Activated B cell treated with CpG ODN at 0.5 μM for 24 hours (primary cell): ENCODE data around the gene FOXJ1. TPM values are rescaled to one million over a fixed set of nuclear protein-coding genes. Genes with fewer than 3 reads are reported as not detected.
"Not testable (repeated sequence)": the region's sequence is repeated elsewhere in the genome, so short reads cannot be mapped to it uniquely, and the experiment has no call there.

ENCODE experiments used
- ATAC-seq: fragments of 200-7000 bp; cut with Tn5 transposase; one replicate; pipeline ENCODE4 v1.10.0; 2021; ENCODE audit warnings: low read depth, mild to moderate bottlenecking, moderate library complexity
- CTCF ChIA-PET: fragments of 350-600 bp; sonication (Branson Sonifier 250); formaldehyde crosslinking; loops from one replicate; lab custom pipeline; 2021; ENCODE audit warnings: antibody characterized with exemption; lab: Charles Lee
- POLR2A ChIA-PET: fragments of 350-600 bp; sonication (Branson Sonifier 250); formaldehyde crosslinking; loops from one replicate; lab custom pipeline; 2021; ENCODE audit warnings: antibody characterized with exemption; lab: Charles Lee
- DNase-seq: peaks from one replicate; pipeline ENCODE4 v3.0.0; 2022
- H3K27ac Mint-ChIP-seq: one replicate; pipeline ENCODE4 v1.8.0; 2020; ENCODE audit warnings: mixed read lengths
- H3K27me3 Mint-ChIP-seq: one replicate; pipeline ENCODE4 v1.8.0; 2021; ENCODE audit warnings: mixed read lengths
- H3K36me3 Mint-ChIP-seq: one replicate; pipeline ENCODE4 v1.8.0; 2021; ENCODE audit warnings: low read depth, mixed read lengths
- H3K4me1 Mint-ChIP-seq: one replicate; pipeline ENCODE4 v1.8.0; 2021; ENCODE audit warnings: mixed read lengths
- H3K4me3 Mint-ChIP-seq: one replicate; pipeline ENCODE4 v1.8.0; 2020; ENCODE audit warnings: mild to moderate bottlenecking, mixed read lengths
- H3K9me3 Mint-ChIP-seq: one replicate; pipeline ENCODE4 v1.8.0; 2020; ENCODE audit warnings: mixed read lengths
- CTCF ChIP-seq: fragments of 200-600 bp; IDR thresholded peaks from one replicate; pipeline ENCODE4 v1.8.0; 2022; ENCODE audit warnings: antibody characterized with exemption, mild to moderate bottlenecking
- intact Hi-C: fragments of 100-400 bp; cut with micrococcal nuclease; formaldehyde crosslinking; loops from one replicate; pipeline ENCODE4 v1.15.1; 2024
- total RNA-seq: library from RNA; stranded (reverse); gene quantifications from 2 replicates; pipeline ENCODE4 v1.2.3, GENCODE V29; 2022

FOXJ1 gene
- 0.39 and 0.44 TPM in 2 replicates for total RNA-seq

GRCh38 chr17:76141212-76142038, at the start of gene FOXJ1:
Gene FOXJ1, minus strand, starts transcription at chr17:76141245. Its CDS starts 850 bp downstream, at chr17:76140395.
- H3K36me3 Mint-ChIP-seq = no peaks in the 10 kb centered on the region
- TF ChIP-seq CTCF = no peak
- H3K4me1 Mint-ChIP-seq = peaks cover 60% of the 10 kb centered on the region
- H3K9me3 Mint-ChIP-seq = no peaks in the 10 kb centered on the region
- ATAC-seq (peak; percentile 75), DNase-seq (peak; percentile 91)
- ChIA-PET CTCF (interaction anchor here (0.7 to 2.3 kb wide), 5 partner anchors 17 to 138 kb away, joined by 3 to 14 read pairs (median 5); no protein-coding TSS in a partner anchor), POLR2A (interaction anchor here (0.7 to 4.1 kb wide), 7 partner anchors 18 to 134 kb away, joined by 3 to 21 read pairs (median 4); partner anchors contain the start of gene UBALD2)
- peaks cover 10% of the 10 kb centered on the region for H3K27me3 Mint-ChIP-seq
- H3K27ac Mint-ChIP-seq = peak within 1 kb of the TSS; percentile 61
- peak within 1 kb of the TSS; percentile 80 for H3K4me3 Mint-ChIP-seq
- intact Hi-C loops = loop anchor here (1.0 to 2.0 kb wide), 4 partner anchors 21 to 312 kb away; partner anchors contain the start of gene UBE2O

- ChIA-PET POLR2A (interaction anchor here (0.6 to 18.1 kb wide), 5 partner anchors 10 to 296 kb away, joined by 3 to 481 read pairs (median 3); partner anchors contain the start of gene UBALD2), CTCF (interaction anchor here (3.1 kb wide), 1 partner anchor 90 kb away, joined by 14 read pairs; no protein-coding TSS in a partner anchor)
- H3K9me3 Mint-ChIP-seq = no peaks in the 10 kb centered on the region
- H3K27ac Mint-ChIP-seq = no peak overlapping the region
- DNase-seq (no peak), ATAC-seq (no peak)
- intact Hi-C loops = no loop called here
- H3K4me1 Mint-ChIP-seq = peaks cover 48% of the 10 kb centered on the region
- no peaks in the 10 kb centered on the region for H3K27me3 Mint-ChIP-seq
- TF ChIP-seq CTCF = no peak
- H3K36me3 Mint-ChIP-seq = no peaks in the 10 kb centered on the region
- no peak overlapping the region for H3K4me3 Mint-ChIP-seq
These were observed 48.7 kb upstream of the FOXJ1 start for GRCh38 chr17:76189741-76190140.

GRCh38 chr17:76189247-76189646, 48.2 kb upstream of the FOXJ1 start:
- DNase-seq (no peak), ATAC-seq (no peak)
- H3K4me3 Mint-ChIP-seq = no peak overlapping the region
- POLR2A ChIA-PET = interaction anchor here (0.7 to 18.1 kb wide), 2 partner anchors 16 to 79 kb away, joined by 3 to 481 read pairs; partner anchors contain the start of gene UBALD2
- H3K27me3 Mint-ChIP-seq = no peaks in the 10 kb centered on the region
- H3K4me1 Mint-ChIP-seq = peaks cover 53% of the 10 kb centered on the region
- H3K9me3 Mint-ChIP-seq = no peaks in the 10 kb centered on the region
- no peak for TF ChIP-seq CTCF
- intact Hi-C loops = no loop called here
- CTCF ChIA-PET = interaction anchor here (3.1 kb wide), 1 partner anchor 90 kb away, joined by 14 read pairs; no protein-coding TSS in a partner anchor
- no peaks in the 10 kb centered on the region for H3K36me3 Mint-ChIP-seq
- peak overlapping the region; percentile 30 for H3K27ac Mint-ChIP-seq

GRCh38 chr17:76188213-76189016, 47.4 kb upstream of the FOXJ1 start:
- CTCF ChIA-PET = interaction anchor here (1.0 to 3.1 kb wide), 2 partner anchors 67 to 91 kb away, joined by 5 to 14 read pairs; no protein-coding TSS in a partner anchor
- POLR2A ChIA-PET = interaction anchor here (0.6 to 18.1 kb wide), 3 partner anchors 24 to 405 kb away, joined by 4 to 481 read pairs (median 4); partner anchors contain the start of gene UBALD2
- intact Hi-C loops = no loop called here

GRCh38 chr17:76186774-76187173, 45.7 kb upstream of the FOXJ1 start:
- ATAC-seq, DNase-seq, H3K27me3 Mint-ChIP-seq, H3K4me3 Mint-ChIP-seq, intact Hi-C loops, H3K9me3 Mint-ChIP-seq, H3K36me3 Mint-ChIP-seq, H3K27ac Mint-ChIP-seq: not testable (repeated sequence)
- ChIA-PET CTCF (interaction anchor here (11.2 kb wide), 1 partner anchor 93 kb away, joined by 99 read pairs; no protein-coding TSS in a partner anchor), POLR2A (interaction anchor here (0.7 to 18.1 kb wide), 2 partner anchors 81 to 407 kb away, joined by 3 to 481 read pairs; partner anchors contain the start of gene UBALD2)
- H3K4me1 Mint-ChIP-seq = peaks cover 47% of the 10 kb centered on the region

More at GRCh38 chr17:76188213-76189016, 47.4 kb upstream of the FOXJ1 start:
- DNase-seq = no peak
- H3K4me3 Mint-ChIP-seq = no peak overlapping the region
- ATAC-seq = no peak
- no peaks in the 10 kb centered on the region for H3K36me3 Mint-ChIP-seq
- H3K4me1 Mint-ChIP-seq = peaks cover 55% of the 10 kb centered on the region
- peak overlapping the region; percentile 27 for H3K27ac Mint-ChIP-seq
- TF ChIP-seq CTCF = no peak
- H3K27me3 Mint-ChIP-seq = no peaks in the 10 kb centered on the region
- H3K9me3 Mint-ChIP-seq = no peaks in the 10 kb centered on the region
